Measurements from ENCODE around the gene PXK.

PXK gene

DNA sequence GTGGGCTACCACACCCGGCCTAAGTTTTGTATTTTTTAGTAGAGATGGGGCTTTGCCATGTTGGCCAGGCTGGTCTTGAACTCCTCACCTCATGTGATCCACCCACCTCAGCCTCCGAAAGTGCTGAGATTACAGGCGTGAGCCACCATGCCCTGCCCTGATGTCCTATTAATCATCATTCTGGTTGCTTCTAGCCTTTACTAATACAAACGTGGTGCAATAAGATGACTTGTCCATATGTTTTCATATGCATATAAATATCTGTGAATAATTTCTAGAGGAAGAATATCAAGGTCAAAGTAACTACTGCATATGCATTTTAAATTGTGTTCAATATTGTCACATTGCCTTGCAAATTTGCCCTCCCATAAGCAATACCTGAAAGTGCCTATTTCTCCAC, 126.5 kb downstream of the PXK start:
- CTCF ChIA-PET: interaction anchor here (0.9 kb wide), 1 partner anchor 153 kb away, joined by 3 read pairs; the partner anchor contains the start of genes HTD2 and RPP14
- POLR2A ChIA-PET: no interaction called here

DNA sequence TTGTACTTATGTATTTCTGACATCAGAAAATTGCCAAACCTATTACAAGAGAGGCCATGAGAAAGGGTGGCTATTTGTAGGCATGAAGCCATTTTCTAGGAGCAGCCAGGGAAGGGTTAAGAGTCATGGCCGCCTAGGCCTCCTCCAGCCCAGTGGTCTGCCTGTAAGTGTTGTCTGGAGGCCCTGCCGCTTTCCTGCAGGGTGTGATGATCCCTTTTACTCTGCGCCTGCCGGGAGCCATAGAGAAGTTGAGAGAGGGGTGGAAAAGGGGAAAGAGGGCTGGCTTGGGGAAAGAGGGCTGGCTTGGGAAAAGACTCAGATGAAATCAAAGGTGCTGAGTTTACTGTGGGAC, 130.1 kb downstream of the PXK start:
- no peaks in the 10 kb centered on the region for H3K9me3 ChIP-seq (ENCODE audit: control insufficient read depth, insufficient read depth, low read depth, low read length)
- ChIA-PET CTCF (no interaction called here), POLR2A (no interaction called here)
- no peaks in the 10 kb centered on the region for H3K36me3 ChIP-seq (ENCODE audit: control insufficient read depth in 2 of 2, insufficient read depth in 1 of 2, low read length in 2 of 2)
- peak overlapping the region; percentile 67 for H3K27ac ChIP-seq (ENCODE audit: extremely low read depth, low read depth, low read length)
- TF ChIP-seq, protein P1, sequence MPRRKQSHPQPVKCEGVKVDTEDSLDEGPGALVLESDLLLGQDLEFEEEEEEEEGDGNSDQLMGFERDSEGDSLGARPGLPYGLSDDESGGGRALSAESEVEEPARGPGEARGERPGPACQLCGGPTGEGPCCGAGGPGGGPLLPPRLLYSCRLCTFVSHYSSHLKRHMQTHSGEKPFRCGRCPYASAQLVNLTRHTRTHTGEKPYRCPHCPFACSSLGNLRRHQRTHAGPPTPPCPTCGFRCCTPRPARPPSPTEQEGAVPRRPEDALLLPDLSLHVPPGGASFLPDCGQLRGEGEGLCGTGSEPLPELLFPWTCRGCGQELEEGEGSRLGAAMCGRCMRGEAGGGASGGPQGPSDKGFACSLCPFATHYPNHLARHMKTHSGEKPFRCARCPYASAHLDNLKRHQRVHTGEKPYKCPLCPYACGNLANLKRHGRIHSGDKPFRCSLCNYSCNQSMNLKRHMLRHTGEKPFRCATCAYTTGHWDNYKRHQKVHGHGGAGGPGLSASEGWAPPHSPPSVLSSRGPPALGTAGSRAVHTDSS (tag by site-specific recombination; IDR thresholded peaks at IDR 0.05): no peak
- TF ChIP-seq ZBTB20 (tag by site-specific recombination; IDR thresholded peaks at IDR 0.05) (peak; percentile 23; the same call in 1 of the 2 replicates), ZBTB8A (tag by site-specific recombination; IDR thresholded peaks at IDR 0.05) (peak; percentile 41), ZNF660 (tag by site-specific recombination; IDR thresholded peaks at IDR 0.05) (no peak), OVOL3 (tag by site-specific recombination; IDR thresholded peaks at IDR 0.05) (no peak), ZNF621 (tag by site-specific recombination; IDR thresholded peaks at IDR 0.05) (no peak), ZNF558 (tag by site-specific recombination; IDR thresholded peaks at IDR 0.05) (no peak), BCL11B (tag by site-specific recombination; IDR thresholded peaks at IDR 0.05; ENCODE audit: low read depth) (no peak), GFI1B (tag by site-specific recombination; IDR thresholded peaks at IDR 0.05) (no peak), ZIC2 (tag by site-specific recombination; IDR thresholded peaks at IDR 0.05) (0 out of 2 replicates have a peak, but pooled peaks have one; percentile 22), GLIS2 (tag by site-specific recombination; IDR thresholded peaks at IDR 0.05) (no peak), YY1 (tag by site-specific recombination; IDR thresholded peaks at IDR 0.05) (peak; percentile 74)
- TF ChIP-seq, protein P2, sequence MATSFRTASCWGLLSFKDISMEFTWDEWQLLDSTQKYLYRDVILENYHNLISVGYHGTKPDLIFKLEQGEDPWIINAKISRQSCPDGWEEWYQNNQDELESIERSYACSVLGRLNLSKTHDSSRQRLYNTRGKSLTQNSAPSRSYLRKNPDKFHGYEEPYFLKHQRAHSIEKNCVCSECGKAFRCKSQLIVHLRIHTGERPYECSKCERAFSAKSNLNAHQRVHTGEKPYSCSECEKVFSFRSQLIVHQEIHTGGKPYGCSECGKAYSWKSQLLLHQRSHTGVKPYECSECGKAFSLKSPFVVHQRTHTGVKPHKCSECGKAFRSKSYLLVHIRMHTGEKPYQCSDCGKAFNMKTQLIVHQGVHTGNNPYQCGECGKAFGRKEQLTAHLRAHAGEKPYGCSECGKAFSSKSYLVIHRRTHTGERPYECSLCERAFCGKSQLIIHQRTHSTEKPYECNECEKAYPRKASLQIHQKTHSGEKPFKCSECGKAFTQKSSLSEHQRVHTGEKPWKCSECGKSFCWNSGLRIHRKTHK (tag by site-specific recombination; IDR thresholded peaks at IDR 0.05): no peak
- TF ChIP-seq, protein P3, sequence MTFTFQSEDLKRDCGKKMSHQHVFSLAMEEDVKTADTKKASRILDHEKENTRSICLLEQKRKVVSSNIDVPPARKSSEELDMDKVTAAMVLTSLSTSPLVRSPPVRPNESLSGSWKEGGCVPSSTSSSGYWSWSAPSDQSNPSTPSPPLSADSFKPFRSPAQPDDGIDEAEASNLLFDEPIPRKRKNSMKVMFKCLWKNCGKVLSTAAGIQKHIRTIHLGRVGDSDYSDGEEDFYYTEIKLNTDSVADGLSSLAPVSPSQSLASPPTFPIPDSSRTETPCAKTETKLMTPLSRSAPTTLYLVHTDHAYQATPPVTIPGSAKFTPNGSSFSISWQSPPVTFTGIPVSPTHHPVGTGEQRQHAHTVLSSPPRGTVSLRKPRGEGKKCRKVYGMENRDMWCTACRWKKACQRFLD (tag by site-specific recombination; IDR thresholded peaks at IDR 0.05): no peak
- H3K4me3 ChIP-seq (ENCODE audit: low read depth, low read length): no peak overlapping the region
- no peaks in the 10 kb centered on the region; the same call in 1 of the 2 replicates for H3K4me1 ChIP-seq (ENCODE audit: control insufficient read depth, insufficient read depth, low read length)

More for the DNA sequence above, 126.5 kb downstream of the PXK start:
- TF ChIP-seq ZBTB7A (tag by site-specific recombination; IDR thresholded peaks at IDR 0.05; ENCODE audit: low read depth): no peak
- no peak for TF ChIP-seq ZNF416 (tag by site-specific recombination; IDR thresholded peaks at IDR 0.05)
- TF ChIP-seq, protein P4, sequence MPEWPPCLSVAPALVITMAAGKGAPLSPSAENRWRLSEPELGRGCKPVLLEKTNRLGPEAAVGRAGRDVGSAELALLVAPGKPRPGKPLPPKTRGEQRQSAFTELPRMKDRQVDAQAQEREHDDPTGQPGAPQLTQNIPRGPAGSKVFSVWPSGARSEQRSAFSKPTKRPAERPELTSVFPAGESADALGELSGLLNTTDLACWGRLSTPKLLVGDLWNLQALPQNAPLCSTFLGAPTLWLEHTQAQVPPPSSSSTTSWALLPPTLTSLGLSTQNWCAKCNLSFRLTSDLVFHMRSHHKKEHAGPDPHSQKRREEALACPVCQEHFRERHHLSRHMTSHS (tag by site-specific recombination; IDR thresholded peaks at IDR 0.05): no peak
- TF ChIP-seq ZNF521 (tag by site-specific recombination; IDR thresholded peaks at IDR 0.05): no peak
- TF ChIP-seq, protein P5, sequence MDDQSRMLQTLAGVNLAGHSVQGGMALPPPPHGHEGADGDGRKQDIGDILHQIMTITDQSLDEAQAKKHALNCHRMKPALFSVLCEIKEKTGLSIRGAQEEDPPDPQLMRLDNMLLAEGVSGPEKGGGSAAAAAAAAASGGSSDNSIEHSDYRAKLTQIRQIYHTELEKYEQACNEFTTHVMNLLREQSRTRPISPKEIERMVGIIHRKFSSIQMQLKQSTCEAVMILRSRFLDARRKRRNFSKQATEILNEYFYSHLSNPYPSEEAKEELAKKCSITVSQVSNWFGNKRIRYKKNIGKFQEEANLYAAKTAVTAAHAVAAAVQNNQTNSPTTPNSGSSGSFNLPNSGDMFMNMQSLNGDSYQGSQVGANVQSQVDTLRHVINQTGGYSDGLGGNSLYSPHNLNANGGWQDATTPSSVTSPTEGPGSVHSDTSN (CRISPR knock-in tag; IDR thresholded peaks at IDR 0.05): no peak
- TF ChIP-seq RBAK (tag by site-specific recombination; IDR thresholded peaks at IDR 0.05): no peak
- TF ChIP-seq ZNF473 (tag by site-specific recombination; IDR thresholded peaks at IDR 0.05): no peak
- no peak for TF ChIP-seq BCL11B (tag by site-specific recombination; IDR thresholded peaks at IDR 0.05; ENCODE audit: low read depth)
- TF ChIP-seq, protein P6, sequence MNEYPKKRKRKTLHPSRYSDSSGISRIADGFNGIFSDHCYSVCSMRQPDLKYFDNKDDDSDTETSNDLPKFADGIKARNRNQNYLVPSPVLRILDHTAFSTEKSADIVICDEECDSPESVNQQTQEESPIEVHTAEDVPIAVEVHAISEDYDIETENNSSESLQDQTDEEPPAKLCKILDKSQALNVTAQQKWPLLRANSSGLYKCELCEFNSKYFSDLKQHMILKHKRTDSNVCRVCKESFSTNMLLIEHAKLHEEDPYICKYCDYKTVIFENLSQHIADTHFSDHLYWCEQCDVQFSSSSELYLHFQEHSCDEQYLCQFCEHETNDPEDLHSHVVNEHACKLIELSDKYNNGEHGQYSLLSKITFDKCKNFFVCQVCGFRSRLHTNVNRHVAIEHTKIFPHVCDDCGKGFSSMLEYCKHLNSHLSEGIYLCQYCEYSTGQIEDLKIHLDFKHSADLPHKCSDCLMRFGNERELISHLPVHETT (tag by site-specific recombination; IDR thresholded peaks at IDR 0.05): no peak
- no peak for TF ChIP-seq ZSCAN30 (tag by site-specific recombination; IDR thresholded peaks at IDR 0.05)
- TF ChIP-seq ZNF23 (tag by site-specific recombination; IDR thresholded peaks at IDR 0.05; ENCODE audit: borderline replicate concordance): no peak
- no peak for TF ChIP-seq ZNF169 (tag by site-specific recombination; IDR thresholded peaks at IDR 0.05)
- no peak for TF ChIP-seq ZNF660 (tag by site-specific recombination; IDR thresholded peaks at IDR 0.05)
- Histone ChIP-seq H3K9me3 (ENCODE audit: control insufficient read depth, insufficient read depth, low read depth, low read length) (no peaks in the 10 kb centered on the region), H3K36me3 (ENCODE audit: control insufficient read depth in 2 of 2, insufficient read depth in 1 of 2, low read length in 2 of 2) (no peaks in the 10 kb centered on the region), H3K4me3 (ENCODE audit: low read depth, low read length) (no peak overlapping the region), H3K27ac (ENCODE audit: extremely low read depth, low read depth, low read length) (no peak overlapping the region), H3K4me1 (ENCODE audit: control insufficient read depth, insufficient read depth, low read length) (no peaks in the 10 kb centered on the region; the same call in 1 of the 2 replicates)

Data from HEK293 (cell line).